GM19455 (cell line): ENCODE measurements around the gene XPNPEP1.

Experiments
- ATAC-seq: cut with Tn5 transposase; IDR thresholded peaks from one replicate; pipeline ENCODE4 v1.9.1; 2021; ENCODE audit not compliant: unreplicated experiment

The XPNPEP1 gene

DNA sequence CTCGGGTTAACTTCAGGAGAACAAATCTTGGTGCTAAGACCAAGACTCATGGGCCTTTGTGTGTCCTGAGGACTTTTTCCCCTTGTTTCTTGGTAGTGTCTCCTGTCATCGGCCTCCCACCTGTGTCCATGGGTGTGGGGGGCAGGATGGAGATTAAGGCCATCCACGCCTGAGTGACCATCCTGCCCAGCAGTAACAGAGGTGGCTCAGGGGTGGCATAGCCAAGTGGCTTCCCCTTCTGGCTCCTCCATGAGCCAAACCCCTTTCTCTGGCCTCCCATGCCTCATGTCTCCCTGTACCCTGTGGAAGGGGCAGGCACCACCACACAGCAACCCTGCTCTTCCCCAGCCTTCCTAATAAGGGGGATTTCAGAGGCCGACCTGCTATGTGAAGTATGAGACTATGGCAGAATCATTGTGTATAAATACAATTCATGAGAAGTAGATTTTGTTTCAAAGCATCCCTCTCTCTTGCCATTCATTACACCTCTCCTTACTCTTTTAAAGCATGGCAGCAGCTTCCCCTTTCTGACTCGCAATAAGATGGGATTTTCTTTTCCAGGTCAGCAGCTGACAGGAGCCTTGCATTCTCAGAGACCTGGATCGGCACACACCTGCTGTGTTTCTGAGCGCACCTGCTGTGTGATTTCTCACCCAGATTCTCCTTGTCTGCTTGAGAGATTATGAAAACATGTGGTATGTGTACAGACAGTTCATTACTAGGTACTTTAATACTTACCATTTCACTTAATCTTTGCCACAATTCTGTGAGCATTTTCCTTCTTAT, 102.5 kb downstream of the XPNPEP1 start:
- ATAC-seq = no peak

DNA sequence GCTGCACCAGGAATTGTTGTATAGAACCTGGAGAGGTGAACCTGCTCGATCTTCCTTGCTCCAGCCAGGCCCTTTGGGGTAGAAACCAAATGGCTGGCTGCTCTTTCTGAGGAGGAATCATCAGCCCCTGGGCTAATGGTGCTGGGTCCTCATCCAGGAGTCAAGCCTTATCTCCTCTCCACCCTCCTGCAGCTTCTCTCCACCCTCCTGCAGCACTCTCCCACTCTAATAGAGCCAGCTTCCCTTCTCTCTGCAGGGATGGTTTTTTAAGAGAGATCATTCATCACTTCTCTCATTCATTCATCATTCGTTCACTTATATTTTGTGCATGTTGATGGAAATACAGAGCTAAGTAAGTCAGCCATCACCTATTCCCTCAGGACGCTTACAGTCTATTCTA, 103.5 kb downstream of the XPNPEP1 start:
- no peak for ATAC-seq
